H1 (cell line): ENCODE data around the gene RAB40C. TPM values are rescaled to one million over a fixed set of nuclear protein-coding genes. Genes with fewer than 3 reads are reported as not detected.

ENCODE experiments used
- CREB1 ChIP-seq: IDR thresholded peaks from 2 replicates; pipeline ENCODE4 v1.6.1; 2012; ENCODE audit warnings: inconsistent platforms
- CTBP2 ChIP-seq: IDR thresholded peaks from 2 replicates; pipeline ENCODE4 v1.7.0; 2011; ENCODE audit warnings: borderline replicate concordance, mild to moderate bottlenecking, moderate library complexity, mixed read lengths, low read length; ENCODE audit not compliant: insufficient read depth, insufficient read length
- NRF1 ChIP-seq: IDR thresholded peaks from 2 replicates; pipeline ENCODE4 v1.6.1; 2011; ENCODE audit warnings: mild to moderate bottlenecking, low read depth, low read length, improper control_type of control experiment
- POLR2A ChIP-seq, 2 experiments: IDR thresholded peaks; 1 replicate in 1 of 2; 2 replicates in 1 of 2; pipeline ENCODE4 v1.6.1; 2011; ENCODE audit warnings: low read depth in 2 of 2, low read length in 2 of 2, mild to moderate bottlenecking in 2 of 2; ENCODE audit errors: control extremely low read depth in 1 of 2
- polyA plus RNA-seq, 7 experiments: library from polyadenylated mRNA; depleted of rRNA in 3 of 7; stranded (reverse) in 5 of 7; unstranded in 2 of 7; fragments of >200 nt in 5 of 7; fragments of 200-250 nt in 2 of 7; gene quantifications; 1 replicate in 5 of 7; 2 replicates in 1 of 7; 4 replicates in 1 of 7; pipeline versions ENCODE4 v1.2.1 to v1.2.3, GENCODE V29; 2011 to 2013; ENCODE audit warnings: missing spikeins in 2 of 7, mixed read lengths in 2 of 7
- total RNA-seq: library from RNA; stranded (reverse); fragmentation: NEBNext Ultra II Directional; extraction: Animal tissue kit (Norgen Biotek cat#: 25700); gene quantifications from 2 replicates; pipeline ENCODE4 v1.2.1, GENCODE V29; 2021

RAB40C gene
- total and polyA plus RNA-seq, 2 of the 8 experiments (the other 6 are each of a cell fraction or from before 2014, with no cell fraction given), result 13.9 to 15.6 TPM

GRCh38 chr16:632486-633335 is 42.8 kb downstream of the RAB40C start (continued):
- TF ChIP-seq NRF1 (no peak), POLR2A (IDR thresholded peaks at IDR 0.05; ENCODE audit: control extremely low read depth in 1 of 2, low read depth in 2 of 2, low read length in 2 of 2) (no peak), CREB1 (no peak), CTBP2 (no peak)
- TF ChIP-seq, all 59 proteins: peak for 0
